ENCODE results near the gene FRMD4A.
A peak's percentile ranks its signal among the peaks of the same experiment; 100 is the strongest.

The FRMD4A gene

DNA sequence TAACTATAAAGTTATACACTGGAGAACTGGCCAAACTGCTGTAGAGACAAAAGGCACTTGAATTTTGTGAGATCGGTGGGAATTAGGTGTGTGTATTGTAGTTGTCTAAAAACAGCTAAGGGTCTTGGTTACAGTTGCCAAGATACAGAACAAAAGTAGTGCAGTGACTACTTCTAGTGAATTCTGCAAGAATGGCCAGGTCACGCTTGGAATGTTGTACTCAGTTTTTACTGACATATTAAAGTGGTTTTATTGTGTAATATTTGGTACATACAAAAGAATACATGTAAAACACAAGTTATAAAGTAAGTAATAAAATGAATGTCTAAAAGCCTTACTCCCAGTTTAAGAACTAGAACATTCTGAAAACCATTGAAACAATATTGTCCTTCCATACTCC, 701.6 kb downstream of the FRMD4A start:
- Mint-ChIP-seq H3K27me3 (ENCODE audit: low read depth) (no peaks in the 10 kb centered on the region), H3K27ac (peak overlapping the region; percentile 7 to 27 (median 21)), H3K9me3 (no peaks in the 10 kb centered on the region), H3K4me1 (peaks cover 31% of the 10 kb centered on the region), H3K36me3 (ENCODE audit: low read depth) (peaks cover 14% of the 10 kb centered on the region), H3K4me3 (no peak overlapping the region)
- TF ChIP-seq, protein P1, sequence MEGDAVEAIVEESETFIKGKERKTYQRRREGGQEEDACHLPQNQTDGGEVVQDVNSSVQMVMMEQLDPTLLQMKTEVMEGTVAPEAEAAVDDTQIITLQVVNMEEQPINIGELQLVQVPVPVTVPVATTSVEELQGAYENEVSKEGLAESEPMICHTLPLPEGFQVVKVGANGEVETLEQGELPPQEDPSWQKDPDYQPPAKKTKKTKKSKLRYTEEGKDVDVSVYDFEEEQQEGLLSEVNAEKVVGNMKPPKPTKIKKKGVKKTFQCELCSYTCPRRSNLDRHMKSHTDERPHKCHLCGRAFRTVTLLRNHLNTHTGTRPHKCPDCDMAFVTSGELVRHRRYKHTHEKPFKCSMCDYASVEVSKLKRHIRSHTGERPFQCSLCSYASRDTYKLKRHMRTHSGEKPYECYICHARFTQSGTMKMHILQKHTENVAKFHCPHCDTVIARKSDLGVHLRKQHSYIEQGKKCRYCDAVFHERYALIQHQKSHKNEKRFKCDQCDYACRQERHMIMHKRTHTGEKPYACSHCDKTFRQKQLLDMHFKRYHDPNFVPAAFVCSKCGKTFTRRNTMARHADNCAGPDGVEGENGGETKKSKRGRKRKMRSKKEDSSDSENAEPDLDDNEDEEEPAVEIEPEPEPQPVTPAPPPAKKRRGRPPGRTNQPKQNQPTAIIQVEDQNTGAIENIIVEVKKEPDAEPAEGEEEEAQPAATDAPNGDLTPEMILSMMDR (IDR thresholded peaks at IDR 0.05; ENCODE audit: unreplicated experiment in 3 of 3): no peak

DNA sequence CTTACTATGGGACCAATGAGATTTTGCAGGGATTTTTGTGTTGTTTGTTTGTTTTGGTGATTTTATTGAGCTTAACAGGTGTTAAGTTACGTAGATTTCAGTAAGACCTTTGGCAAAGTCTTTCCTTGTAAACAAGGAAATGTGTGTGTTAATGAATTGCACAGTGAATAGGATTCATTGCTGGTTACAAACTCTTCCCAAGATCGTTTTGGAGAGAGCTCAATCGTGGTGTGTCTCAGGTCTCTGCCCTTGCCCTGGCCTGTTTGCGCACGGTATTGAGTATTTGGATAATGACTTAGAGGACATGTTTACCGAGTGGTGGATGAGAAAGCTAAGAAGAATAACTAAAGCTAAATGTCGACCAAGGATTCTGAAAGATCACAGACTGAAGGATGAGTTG, 702.1 kb downstream of the FRMD4A start:
- Mint-ChIP-seq H3K4me3 (no peak overlapping the region), H3K9me3 (no peaks in the 10 kb centered on the region), H3K36me3 (ENCODE audit: low read depth) (peaks cover 14% of the 10 kb centered on the region), H3K27ac (peak overlapping the region; percentile 7 to 27 (median 21)), H3K4me1 (peaks cover 26% of the 10 kb centered on the region), H3K27me3 (ENCODE audit: low read depth) (no peaks in the 10 kb centered on the region)
- TF ChIP-seq, protein P1 (IDR thresholded peaks at IDR 0.05; ENCODE audit: unreplicated experiment in 3 of 3): no peak

DNA sequence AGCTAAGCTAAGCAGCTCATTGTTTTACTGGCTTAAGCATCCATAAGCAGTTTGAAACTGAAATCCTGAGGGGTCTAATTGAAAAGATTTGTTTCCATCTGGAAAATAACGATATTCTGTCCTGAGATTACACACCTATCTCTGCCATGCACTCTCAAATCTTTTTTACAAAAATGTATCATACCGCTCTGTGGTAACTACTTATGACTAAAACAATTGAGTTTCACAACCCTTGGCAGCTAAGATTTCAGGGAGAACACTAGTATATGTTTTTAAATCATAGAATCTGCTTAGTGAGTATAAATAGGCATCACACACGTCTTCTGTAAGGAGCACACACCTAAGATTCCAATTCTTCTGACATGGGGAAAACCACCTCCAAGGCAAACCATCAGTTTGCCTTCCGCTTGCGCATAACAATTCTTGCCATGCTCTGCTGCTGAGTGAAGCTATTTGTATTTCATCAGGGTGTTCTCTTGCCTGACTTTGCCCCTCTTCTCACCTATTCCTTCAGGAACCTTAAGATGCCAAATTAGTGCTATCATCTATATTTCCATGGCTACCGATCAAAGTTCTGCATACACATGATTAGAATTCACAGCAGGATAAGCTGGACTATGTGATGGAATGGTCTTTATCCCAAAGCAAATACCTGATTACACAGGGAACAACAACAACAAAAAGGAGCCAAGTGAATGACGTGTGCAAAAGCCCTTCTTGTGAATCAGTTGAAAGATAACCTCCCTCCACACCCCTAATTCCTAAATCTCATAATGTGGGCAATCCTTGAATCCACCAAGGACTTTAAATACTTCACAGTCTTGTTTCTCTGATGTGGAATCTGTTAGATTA, 703.0 kb downstream of the FRMD4A start:
- Mint-ChIP-seq H3K4me1 (peaks cover 16% of the 10 kb centered on the region), H3K27ac (no peak overlapping the region), H3K4me3 (no peak overlapping the region), H3K9me3 (no peaks in the 10 kb centered on the region), H3K36me3 (ENCODE audit: low read depth) (peaks cover 14% of the 10 kb centered on the region), H3K27me3 (ENCODE audit: low read depth) (no peaks in the 10 kb centered on the region)
- TF ChIP-seq, protein P1 (IDR thresholded peaks at IDR 0.05; ENCODE audit: unreplicated experiment in 3 of 3): no peak

DNA sequence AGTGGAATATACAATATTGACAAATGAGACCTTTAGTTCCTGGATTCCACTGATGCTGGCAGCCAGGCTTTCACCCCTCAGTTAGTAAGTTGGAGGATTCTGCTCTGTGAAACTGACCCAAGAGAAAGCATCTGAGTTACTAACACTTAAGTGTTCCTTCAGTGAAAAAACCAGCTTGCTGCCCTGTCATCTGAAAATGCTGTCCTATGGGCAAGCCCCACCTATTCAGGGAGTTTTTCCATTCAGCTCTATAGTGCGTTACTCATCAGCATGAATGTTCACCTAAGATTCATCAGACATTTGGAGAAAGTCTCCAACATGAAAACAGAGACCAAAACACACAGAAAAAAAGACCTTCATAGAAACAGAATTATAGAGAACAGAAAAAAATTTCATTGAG, 706.1 kb downstream of the FRMD4A start:
- Mint-ChIP-seq H3K9me3 (no peaks in the 10 kb centered on the region), H3K27ac (no peak overlapping the region), H3K36me3 (ENCODE audit: low read depth) (peaks cover 12% of the 10 kb centered on the region), H3K27me3 (ENCODE audit: low read depth) (no peaks in the 10 kb centered on the region), H3K4me3 (no peak overlapping the region), H3K4me1 (peaks cover 5% of the 10 kb centered on the region)
- TF ChIP-seq, protein P1 (IDR thresholded peaks at IDR 0.05; ENCODE audit: unreplicated experiment in 3 of 3): no peak

DNA sequence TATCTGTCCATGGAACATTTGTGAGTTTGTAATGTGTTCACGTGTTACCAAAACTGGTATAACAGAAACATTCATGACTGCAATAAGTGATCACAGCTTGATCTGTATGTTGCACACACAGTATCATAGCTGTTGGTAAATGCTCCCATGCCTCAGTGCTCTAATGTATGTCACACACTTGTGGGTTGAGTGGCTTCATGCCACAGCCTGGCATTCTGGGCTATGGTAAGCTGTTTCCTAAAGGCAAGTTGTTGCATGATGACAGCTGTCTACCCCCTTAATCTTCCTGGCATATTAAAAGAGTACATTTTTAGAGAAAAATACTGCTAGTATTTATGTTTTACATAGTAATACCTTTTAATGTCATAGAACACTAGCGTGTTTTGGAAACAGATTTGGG, 708.8 kb downstream of the FRMD4A start:
- no peaks in the 10 kb centered on the region for H3K27me3 Mint-ChIP-seq (ENCODE audit: low read depth)
- H3K4me1 Mint-ChIP-seq: no peaks in the 10 kb centered on the region
- TF ChIP-seq, protein P1 (IDR thresholded peaks at IDR 0.05; ENCODE audit: unreplicated experiment in 3 of 3): no peak
- H3K4me3 Mint-ChIP-seq: no peak overlapping the region
- peaks cover 29% of the 10 kb centered on the region for H3K36me3 Mint-ChIP-seq (ENCODE audit: low read depth)
- no peak overlapping the region for H3K27ac Mint-ChIP-seq
- no peaks in the 10 kb centered on the region for H3K9me3 Mint-ChIP-seq

DNA sequence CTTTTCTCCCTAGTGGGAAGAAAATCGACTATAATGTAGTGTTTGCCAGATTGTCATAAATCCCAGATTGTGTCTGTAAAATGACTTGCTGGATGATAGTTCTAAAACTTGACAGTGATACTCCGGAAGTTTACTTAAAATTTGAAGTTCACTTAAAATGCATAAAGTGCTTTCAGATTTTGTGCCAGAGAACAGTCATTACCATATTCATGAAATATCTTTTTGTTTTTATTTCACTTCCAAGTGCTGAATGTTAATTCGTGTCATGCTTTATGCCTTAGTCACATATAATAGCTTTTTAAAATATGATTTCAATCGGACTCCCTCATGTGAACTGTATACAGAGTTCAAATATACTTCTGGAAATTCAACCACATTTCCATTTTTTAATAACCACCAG, 713.6 kb downstream of the FRMD4A start:
- Mint-ChIP-seq H3K4me1 (peaks cover 26% of the 10 kb centered on the region), H3K36me3 (ENCODE audit: low read depth) (peaks cover 41% of the 10 kb centered on the region), H3K4me3 (no peak overlapping the region), H3K27ac (no peak overlapping the region), H3K9me3 (no peaks in the 10 kb centered on the region), H3K27me3 (ENCODE audit: low read depth) (no peaks in the 10 kb centered on the region)
- TF ChIP-seq, protein P1 (IDR thresholded peaks at IDR 0.05; ENCODE audit: unreplicated experiment in 3 of 3): no peak

Measured in nephron (organoid).